GM18517 (cell line): ENCODE data around the gene AOPEP.

Experiments used
- ATAC-seq: cut with Tn5 transposase; IDR thresholded peaks from one replicate; pipeline ENCODE4 v1.9.1; 2021; ENCODE audit warnings: mild to moderate bottlenecking, moderate library complexity; ENCODE audit not compliant: unreplicated experiment

Gene AOPEP

DNA sequence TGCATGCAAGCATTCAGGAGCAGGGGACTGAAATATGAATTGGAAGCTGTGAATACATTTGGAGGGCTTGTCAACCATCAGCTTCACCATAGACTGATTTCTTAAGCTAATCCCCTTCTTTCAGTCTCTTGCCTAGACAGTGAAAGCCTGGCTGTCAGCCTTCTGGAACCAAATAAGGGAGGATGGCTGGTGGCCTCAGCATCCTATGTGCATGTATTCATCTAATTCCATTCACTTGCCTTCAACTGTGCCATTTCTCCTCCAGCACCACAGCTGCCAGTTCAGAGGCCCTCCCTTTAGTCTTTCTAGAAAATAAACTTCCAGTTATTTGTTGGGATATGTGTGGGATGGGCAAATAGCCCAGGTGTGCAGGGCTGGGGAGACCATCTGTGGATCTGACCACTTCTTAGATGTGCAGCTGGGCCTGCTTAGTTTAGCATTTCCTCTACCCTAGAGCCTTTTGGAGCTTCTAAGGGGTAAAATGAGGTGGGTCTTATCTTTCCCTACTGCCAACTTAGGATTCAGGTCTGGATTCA is 62.1 kb downstream of the AOPEP start:
- ATAC-seq = no peak

DNA sequence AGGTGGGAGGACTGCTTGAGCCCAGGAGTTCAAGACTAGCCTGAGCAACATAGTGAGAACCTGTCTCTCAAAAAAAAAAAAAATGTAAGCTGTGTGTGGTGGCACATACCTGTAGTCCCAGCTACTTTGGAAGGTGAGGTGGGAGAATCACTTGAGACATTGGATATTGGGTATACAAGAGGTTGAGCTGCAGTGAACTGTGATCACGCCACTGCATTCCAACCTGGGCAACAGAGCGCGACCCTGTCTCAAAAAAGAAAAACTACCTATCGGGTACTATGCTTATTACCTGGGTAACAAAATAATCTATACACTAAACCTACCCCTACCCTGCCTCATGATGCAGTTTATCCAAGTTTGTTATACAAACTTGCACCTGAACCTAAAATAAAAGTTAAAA is 64.9 kb downstream of the AOPEP start:
- no peak for ATAC-seq

DNA sequence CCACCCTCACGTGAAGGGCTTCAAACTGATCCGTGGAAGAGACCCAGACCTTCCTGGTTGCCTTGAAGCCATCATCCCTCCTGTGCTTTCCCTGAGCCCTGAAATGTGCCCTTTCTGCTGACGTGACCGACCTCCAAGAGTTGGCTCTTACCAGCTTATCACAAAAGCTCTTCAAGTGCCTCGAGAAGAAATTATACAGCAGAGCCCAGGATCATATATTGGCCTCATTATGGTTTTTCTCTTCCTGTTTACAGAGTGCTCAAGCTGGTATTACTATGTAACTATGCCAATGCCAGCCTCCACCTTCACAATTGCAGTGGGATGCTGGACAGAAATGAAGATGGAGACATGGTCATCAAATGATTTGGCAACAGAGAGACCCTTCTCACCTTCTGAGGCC is 66.0 kb downstream of the AOPEP start:
- no peak for ATAC-seq

DNA sequence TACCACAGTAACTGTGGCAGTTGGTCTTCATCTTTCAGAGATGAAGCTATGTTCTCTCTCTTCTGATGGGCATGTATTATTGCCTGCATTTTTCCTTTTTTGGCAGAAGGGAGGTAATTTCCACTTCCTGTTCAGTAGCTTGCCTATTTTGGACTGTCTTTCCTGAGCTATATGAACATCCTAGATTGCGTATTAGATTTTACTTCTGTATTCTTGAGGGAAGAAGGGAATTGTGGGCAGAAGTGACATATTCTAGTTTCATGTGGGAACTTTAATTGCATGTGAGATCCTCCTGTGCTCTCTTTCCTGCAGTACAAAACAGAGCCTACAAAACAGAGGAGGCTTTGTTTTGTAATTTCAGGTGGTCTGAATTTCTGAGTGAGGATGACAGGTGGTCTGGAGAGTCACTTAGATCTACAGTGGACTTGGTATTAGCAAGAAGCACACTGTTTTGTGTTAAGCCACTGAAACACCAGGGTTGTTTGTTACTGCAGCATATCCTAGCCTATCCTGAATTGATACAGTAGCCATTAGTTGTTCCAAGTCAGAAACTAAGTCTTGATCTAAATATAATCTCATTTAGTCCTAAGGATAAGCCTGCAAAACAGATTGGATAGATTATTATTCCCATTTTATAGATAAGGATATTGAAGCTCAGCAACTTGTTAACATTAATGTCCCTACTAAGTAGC is 68.1 kb downstream of the AOPEP start:
- ATAC-seq = no peak

DNA sequence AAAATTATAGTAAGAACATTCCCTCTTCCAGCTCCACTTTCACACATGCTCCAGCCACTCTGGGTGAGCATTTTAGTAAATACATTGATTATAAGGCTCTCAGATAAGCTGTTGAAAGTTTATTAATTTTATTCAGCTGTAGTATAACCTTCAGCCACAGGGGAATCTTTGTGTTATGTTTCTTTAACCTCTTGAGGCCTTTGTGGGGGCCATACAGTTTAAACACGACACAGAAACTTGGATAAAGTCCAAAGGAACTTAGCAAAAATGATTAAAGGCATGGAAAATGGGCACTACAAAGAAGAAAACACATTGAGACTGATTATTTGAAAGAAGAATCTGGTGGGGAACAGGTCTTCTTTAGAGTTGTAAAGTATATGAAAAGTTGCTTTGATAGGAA is 70.2 kb downstream of the AOPEP start:
- ATAC-seq = no peak

DNA sequence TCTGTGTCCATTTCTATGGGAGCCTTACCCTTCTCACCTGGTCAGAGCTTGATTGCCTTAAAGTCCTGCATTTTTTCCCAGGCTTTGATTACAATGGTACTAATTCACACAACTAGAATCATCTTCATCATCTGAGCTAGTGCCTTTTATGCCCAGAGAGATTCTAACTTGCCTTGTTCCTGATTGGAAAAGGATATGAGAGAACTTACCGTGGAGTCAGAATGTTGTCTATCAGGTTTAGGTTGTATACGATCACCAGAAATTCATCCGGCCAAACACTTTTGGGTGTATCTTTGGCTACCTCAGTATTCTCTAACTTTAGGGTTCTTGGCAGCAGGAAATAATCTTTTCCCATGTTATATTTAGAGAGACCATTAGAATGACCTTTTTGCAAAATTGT is 71.7 kb downstream of the AOPEP start:
- ATAC-seq = no peak

DNA sequence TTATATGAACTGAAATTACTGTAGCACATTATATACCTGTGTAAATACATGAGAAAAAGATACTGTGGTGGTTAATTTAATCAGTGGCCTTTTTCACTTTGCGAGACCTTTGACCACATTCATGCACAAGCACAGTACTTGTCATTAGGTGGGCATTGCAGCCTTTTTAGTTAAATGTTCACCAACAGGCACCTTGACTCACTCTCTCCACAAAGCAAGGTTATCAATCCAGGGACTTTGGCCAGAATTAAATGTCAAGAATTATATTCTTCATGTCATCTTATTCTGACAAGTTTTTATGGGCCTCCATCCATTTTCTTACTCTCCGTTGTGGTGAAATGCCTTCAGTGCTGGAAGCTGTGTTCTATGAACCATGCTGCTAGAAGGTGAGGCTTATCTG is 72.2 kb downstream of the AOPEP start:
- no peak for ATAC-seq

DNA sequence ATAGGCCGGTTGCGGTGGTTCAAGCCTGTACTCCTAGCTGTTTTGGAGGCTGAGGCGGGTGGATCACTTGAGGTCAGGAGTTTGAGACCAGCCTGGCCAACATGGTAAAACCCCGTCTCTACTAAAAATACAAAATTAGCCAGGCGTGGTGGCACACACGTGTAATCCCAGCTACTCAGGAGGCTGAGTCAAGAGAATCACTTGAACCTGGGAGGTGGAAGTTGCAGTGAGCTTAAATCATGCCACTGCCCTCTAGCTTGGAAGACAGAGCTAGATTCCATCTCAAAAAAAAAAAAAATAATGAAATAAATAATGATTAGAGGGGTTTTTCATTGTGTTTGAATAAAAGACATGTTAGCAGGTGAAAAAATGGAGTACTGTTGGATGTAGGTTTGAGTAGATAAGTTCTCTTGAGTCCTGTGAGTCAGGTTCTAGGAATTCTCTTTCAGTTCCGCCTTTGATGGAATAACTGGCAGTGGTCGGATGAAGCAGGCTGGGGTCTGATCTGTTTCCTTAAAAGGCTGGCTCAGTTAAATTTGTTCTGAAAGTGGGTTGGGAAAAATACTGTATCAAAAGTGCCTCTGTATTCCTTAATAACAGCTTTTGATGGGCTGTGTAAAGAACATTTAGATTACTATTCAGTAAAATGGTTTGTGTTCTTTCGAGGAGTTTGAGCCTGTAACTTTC is 73.2 kb downstream of the AOPEP start:
- ATAC-seq = no peak

DNA sequence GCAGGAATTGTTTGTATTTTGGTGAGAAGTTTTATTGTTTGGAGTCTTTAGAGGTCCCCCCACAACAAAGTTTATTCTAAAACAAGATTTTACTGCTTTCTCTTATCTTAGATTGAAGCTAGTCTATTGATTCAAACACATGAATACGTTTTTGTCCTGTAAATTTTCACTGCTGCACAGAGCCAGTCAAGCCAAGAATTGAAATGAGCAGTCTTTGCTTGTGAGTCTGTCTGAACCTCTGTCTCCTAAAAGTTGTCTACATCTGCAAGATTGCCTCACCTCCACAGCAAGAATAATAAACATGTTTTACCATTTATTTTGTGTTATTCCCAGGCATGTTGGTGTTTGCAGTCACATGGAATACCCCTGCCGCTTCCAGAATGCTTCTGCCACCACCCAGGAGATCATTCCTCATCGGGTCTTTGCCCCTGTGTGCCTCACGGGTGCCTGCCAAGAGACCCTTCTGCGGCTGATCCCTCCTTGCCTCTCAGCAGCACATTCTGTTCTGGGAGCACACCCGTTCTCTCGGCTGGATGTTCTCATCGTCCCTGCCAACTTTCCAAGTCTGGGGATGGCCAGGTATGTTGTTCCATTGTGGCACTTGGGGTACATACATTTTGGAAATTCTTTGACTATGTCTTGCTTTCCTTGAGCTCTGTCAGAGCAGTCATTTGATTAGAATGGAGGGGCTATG is 74.1 kb downstream of the AOPEP start:
- no peak for ATAC-seq

DNA sequence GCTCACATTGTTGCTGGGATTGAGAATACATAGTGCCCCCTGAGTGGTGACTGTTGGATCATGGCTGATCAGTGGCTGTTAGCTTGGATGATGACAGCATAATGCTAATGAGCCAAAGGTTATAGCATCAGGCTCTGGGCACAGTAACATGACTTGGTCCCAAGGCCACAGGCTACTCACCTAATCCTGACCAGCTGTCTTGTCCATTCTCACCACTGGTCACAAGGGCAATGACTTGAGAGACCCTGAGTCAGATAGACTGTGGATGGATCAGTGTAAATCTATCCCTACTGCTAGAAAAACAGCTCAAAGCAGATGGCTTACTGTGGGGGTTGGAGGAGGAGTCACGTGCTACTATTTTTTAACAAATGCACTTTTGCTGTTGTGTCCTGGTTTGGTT is 74.7 kb downstream of the AOPEP start:
- no peak for ATAC-seq

DNA sequence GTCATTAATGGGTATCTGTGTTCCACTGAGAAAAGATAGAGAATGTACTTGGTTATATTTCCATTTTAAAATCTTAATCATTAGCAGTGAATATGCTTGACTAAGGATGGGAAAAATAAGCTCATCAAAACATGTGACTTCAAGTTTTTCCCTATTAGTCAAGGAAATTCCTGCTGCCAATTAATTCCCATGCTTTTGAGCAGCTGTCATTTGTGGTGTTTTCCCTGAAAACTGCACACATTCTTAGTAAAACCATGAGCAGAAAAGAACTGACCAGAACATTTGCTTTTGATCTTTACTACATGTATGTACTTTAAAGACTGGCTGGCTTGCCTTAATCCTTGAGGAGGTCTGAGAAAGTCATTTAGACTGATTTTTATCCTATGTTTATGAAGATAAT is 75.2 kb downstream of the AOPEP start:
- ATAC-seq = no peak

DNA sequence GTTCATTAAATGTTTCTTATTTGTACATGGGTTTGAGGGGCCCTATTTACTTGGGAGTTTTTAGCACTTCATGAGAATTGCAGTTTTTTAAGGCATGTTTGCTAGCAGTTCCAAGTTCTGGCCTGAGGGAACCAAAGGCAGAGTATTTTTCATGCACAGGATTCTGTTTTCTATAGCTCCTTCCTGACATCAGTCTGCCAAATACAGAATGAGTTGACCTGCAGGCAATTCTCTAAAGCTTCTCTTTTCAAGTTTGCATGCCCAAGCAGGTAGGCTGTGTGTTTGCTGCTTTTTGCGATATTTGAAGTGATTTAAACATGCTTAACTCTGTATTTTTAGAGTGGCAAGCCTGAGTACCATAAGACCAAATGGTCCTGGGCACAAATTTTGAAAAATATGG is 75.8 kb downstream of the AOPEP start:
- ATAC-seq = no peak

DNA sequence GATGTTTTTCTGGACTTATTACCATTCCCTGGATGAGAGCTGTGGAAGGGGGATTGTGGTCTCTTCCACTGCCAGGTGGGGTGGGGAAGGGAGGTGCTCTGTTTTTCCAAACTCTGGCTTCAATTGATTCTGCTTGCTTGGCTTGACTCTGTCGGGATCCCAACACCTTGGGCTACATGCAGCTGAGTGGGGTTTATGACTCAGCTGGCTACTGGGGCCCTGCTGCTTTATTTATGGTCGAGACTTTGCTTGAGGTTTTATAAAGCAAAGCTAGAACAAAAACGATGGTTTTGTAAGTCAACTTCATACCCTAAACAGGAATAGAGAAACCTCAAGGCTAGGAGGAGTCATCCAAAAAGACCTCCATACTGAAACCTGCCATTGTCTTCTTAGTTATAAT is 76.3 kb downstream of the AOPEP start:
- no peak for ATAC-seq

DNA sequence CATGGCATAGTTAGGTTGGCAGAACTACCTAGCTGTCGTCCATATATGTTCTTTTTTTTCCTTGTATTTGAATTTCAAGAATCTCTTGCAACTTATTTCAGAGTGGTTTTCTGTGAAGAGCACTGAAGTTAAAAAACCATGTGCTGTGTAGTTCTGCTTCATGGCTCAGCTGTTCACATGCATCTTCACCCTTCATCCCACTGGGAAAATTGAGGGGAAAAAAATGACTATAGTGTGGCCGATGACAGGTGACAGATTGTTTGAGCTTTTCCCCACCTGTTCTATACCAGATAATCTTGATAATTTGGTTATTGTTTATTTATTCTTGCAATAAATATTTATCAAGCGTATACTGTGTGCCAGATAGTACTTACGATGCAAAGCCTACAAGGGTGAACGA is 77.8 kb downstream of the AOPEP start:
- no peak for ATAC-seq

DNA sequence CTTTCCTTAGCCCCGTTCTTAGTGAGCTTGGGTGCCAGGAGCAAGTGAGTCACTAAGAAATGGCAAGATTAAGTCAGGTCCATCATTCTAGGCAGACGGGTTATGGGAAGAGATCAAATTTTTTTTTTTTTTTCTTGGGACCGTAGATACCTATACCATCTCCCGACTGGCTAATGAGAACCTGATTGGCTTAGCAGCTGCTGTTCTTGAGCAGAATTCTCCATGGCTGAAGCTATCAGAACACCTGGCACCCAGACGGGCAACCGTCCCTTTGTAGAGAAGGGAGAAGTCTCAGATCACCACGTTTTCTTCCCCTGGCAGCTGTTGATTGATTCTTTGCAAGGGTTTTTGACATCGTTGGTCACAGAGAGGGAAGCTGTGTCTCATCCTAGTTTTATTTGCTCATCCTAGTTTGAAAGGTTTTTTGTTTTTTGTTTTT is 78.6 kb downstream of the AOPEP start:
- ATAC-seq = no peak

DNA sequence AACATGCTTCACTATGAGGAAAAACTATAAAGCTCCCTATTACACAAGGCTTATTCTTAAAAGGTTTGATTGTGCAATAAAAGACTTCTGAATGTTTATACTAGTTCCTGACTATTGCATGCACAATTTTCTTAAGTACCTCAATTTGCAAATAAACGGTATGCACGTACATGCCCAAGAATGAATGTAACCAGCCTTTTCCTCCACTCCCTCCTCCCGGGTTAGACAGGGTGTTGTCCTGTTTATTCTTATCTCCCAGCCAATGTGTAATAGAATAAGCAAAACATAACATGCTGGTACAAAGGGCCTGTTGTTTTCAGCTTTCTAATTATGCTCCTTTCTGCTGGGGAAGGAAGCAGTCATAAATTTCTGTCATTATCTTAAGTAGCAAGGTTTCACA is 79.1 kb downstream of the AOPEP start:
- ATAC-seq = no peak

DNA sequence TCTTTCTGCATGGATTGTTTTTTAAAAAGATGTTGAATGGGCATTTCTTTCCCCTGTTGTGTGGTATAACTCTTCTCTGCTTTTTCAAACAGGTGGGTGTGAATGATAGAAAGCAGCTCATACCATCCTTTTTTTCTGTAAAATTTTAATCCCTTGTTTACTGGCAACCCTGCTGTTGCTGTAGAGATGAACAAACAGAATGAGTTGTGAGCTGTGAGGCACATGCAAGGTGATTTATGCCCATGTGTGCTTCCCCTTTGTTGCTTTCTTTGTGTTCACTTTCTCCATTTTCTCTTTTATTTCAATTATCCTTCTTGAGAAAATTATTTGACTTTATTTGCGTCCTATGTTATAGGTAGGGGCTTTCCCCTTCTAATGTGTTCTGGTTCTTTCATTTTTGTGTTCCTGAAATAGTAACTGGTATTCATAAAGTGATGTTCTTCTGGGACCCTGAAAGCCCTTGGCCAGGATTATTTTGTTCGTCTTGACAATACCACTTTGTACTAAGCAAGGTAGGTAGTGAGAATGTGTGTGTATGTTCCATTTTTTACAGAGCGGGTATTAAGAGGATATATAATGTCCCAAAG is 79.9 kb downstream of the AOPEP start:
- no peak for ATAC-seq

DNA sequence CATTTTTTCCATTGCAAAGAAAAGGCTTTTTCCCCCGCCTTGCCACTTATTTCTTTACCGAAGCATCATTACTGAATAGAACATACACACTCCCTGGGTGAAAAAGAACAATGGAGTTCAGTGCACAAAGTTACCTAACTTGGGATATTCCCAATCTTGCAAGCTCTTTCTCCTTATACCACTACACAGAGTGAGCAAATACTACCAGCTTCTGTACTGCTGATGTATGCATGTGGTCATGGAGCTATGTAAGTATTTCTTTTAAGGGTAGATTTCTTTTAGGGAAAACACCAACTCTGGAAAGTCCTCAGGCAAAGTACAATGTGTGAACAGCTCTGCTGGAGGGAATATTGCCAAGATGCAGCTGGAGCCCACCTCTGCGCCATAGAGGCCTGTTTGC is 81.1 kb downstream of the AOPEP start:
- ATAC-seq = no peak

DNA sequence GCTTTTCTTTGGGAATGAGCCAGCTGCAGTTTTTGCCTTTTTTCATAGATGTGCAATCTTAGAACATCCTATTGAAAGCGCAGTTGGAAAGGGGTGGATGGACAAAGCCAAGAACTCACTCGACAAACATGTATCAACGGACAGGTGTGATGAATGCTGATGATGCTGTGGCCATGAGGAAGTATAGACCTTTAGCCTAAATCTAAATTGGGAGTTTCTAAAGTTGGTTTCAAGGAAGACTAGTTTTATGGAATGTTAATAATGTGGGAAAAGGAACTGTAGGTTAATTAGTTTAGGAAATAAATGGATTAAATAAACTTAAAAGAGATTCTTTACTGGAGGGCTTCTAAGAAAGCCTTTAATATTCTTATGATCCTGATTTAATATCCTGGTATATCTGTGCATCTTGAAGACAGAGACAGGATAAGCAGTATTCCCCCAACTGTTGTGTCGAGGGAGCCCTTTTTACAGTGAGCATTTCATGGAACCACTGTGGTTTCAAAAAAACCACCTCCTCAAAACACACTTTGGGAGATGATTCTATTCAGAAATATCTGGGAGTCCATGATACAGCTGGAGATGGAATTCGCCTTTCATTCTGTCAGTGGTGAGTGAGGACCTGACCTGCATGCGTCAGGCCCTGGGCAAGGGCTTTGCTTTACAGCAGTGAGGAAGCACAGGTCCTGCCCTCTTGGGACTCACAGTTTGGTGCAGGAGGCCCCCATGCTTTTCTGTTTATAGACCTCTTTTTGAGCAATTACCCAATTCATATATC is 82.6 kb downstream of the AOPEP start:
- no peak for ATAC-seq

DNA sequence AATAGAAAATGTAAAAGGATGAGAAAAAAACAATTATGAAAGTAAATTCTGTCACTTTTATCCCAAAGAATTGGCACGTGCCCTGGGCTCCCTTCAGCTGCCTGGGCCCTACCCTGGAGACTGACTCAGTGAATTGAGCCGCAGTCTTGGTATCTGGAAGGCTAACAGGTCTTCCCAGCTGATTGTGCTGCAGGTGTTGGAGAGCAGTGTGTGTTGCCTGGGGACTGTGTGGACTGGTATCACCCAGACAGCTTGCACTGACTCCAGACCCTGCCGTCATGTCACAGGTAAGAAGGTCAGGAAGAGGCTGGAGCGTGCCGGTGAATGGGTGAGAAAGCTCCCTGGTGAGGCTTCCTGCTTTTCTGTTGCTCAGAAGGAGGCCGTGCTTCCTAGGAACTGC is 83.3 kb downstream of the AOPEP start:
- no peak for ATAC-seq

DNA sequence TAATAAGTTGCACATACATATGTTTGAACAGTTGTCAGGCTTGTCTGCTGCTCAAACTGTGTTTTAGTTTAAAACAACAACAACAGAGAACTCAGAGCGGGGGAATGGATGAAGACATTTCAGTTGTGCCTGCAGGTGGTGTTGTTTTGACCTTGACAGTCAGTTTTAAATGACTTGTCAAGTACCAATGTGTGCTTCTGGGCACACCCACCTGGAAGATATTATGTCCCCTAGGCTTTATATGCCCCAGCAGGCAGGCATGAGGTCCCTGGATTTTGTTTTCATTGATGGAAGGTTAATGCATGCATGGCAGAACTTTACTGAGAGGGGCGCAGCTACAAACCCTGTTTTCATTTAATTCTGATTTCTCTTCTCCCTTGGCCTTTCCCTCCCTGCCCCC is 84.6 kb downstream of the AOPEP start:
- ATAC-seq = no peak
